CD14-positive monocyte (primary cell): ENCODE results near the gene CSF2RB. TPM values are rescaled to one million over a fixed set of nuclear protein-coding genes. Genes with fewer than 3 reads are reported as not detected.

Source experiments
- DNase-seq, 3 donors: peaks; one replicate each; pipeline ENCODE4 v3.0.0-alpha.2; 2011 to 2022
- H2AFZ ChIP-seq: 2 replicates; pipeline ENCODE4 v1.6.0; 2012; ENCODE audit warnings: mild to moderate bottlenecking, low read depth, low read length, inconsistent platforms; ENCODE audit not compliant: insufficient read depth, poor library complexity, severe bottlenecking
- H3K27ac ChIP-seq, 2 donors: 1 replicate in 1 of 2; 2 replicates in 1 of 2; pipeline ENCODE4 v1.5.1; 2012 to 2013; ENCODE audit warnings: low read length in 2 of 2, control low read depth in 1 of 2, inconsistent platforms in 1 of 2, low read depth in 1 of 2, mild to moderate bottlenecking in 1 of 2
- H3K27me3 ChIP-seq, 2 donors: one replicate each; pipeline versions ENCODE4 v1.6.0 to v1.6.1; 2011 to 2013; ENCODE audit warnings: low read length in 2 of 2; ENCODE audit not compliant: control insufficient read depth in 2 of 2, insufficient read depth in 2 of 2
- H3K36me3 ChIP-seq, 2 donors: replicated peaks in 1 of 2; 1 replicate in 1 of 2; 2 replicates in 1 of 2; pipeline versions ENCODE4 v1.5.1 to v1.6.1; 2012 to 2013; ENCODE audit warnings: low read length in 2 of 2, control low read depth in 1 of 2, inconsistent platforms in 1 of 2, mild to moderate bottlenecking in 1 of 2; ENCODE audit not compliant: insufficient read depth in 2 of 2, control insufficient read depth in 1 of 2
- H3K4me1 ChIP-seq, 2 donors: 1 replicate in 1 of 2; 2 replicates in 1 of 2; pipeline versions ENCODE4 v1.5.1 to v1.6.1; 2012 to 2013; ENCODE audit warnings: low read length in 2 of 2, control low read depth in 1 of 2, inconsistent platforms in 1 of 2, mild to moderate bottlenecking in 1 of 2, moderate library complexity in 1 of 2; ENCODE audit not compliant: insufficient read depth in 2 of 2, control insufficient read depth in 1 of 2
- H3K4me2 ChIP-seq: replicated peaks from 2 replicates; pipeline ENCODE3; 2012; ENCODE audit warnings: low read length, moderate library complexity, mild to moderate bottlenecking; ENCODE audit not compliant: poor library complexity, severe bottlenecking; ENCODE audit errors: extremely low read depth
- H3K4me3 ChIP-seq, 3 experiments: fragments of 200-600 bp in 1 of 3; sonication (generic) in 1 of 3; replicated peaks in 1 of 3; 1 replicate in 2 of 3; 2 replicates in 1 of 3; pipeline ENCODE4 v1.5.1; 2011 to 2013; ENCODE audit warnings: low read length in 3 of 3, mild to moderate bottlenecking in 3 of 3, control low read depth in 2 of 3, low read depth in 2 of 3, inconsistent platforms in 1 of 3, moderate library complexity in 1 of 3
- H3K79me2 ChIP-seq: 2 replicates; pipeline ENCODE4 v1.6.0; 2012; ENCODE audit warnings: mild to moderate bottlenecking, control low read depth, inconsistent platforms, low read length, moderate library complexity; ENCODE audit not compliant: insufficient read depth
- H3K9ac ChIP-seq: 2 replicates; pipeline ENCODE4 v1.6.0; 2017; ENCODE audit warnings: low read length, mild to moderate bottlenecking; ENCODE audit not compliant: insufficient read depth, poor library complexity, severe bottlenecking
- H3K9me3 ChIP-seq, 2 donors: replicated peaks in 1 of 2; 1 replicate in 1 of 2; 2 replicates in 1 of 2; pipeline versions ENCODE4 v1.5.1 to v1.6.1; 2012 to 2013; ENCODE audit warnings: low read length in 2 of 2, control low read depth in 1 of 2; ENCODE audit not compliant: control insufficient read depth in 1 of 2, insufficient read depth in 1 of 2
- H4K20me1 ChIP-seq: 2 replicates; pipeline ENCODE4 v1.6.0; 2012; ENCODE audit warnings: mild to moderate bottlenecking, low read length, control low read depth, moderate library complexity; ENCODE audit not compliant: insufficient read depth
- H3K27ac Mint-ChIP-seq, 7 donors: one replicate each; pipeline ENCODE4 v1.8.0; 2020; ENCODE audit warnings: mild to moderate bottlenecking in 7 of 7, mixed read lengths in 7 of 7, moderate library complexity in 6 of 7, inconsistent platforms in 2 of 7
- H3K27me3 Mint-ChIP-seq, 3 donors: one replicate each; pipeline ENCODE4 v1.8.0; 2021 to 2022; ENCODE audit warnings: low read depth in 3 of 3, mild to moderate bottlenecking in 3 of 3, mixed read lengths in 3 of 3, moderate library complexity in 3 of 3, inconsistent platforms in 1 of 3
- H3K36me3 Mint-ChIP-seq, 2 donors: one replicate each; pipeline ENCODE4 v1.8.0; 2020; ENCODE audit warnings: mixed read lengths in 2 of 2, inconsistent platforms in 1 of 2, mild to moderate bottlenecking in 1 of 2
- H3K4me1 Mint-ChIP-seq: one replicate; pipeline ENCODE4 v1.8.0; 2020; ENCODE audit warnings: mild to moderate bottlenecking, mixed read lengths
- H3K4me3 Mint-ChIP-seq, 2 donors: one replicate each; pipeline ENCODE4 v1.8.0; 2020; ENCODE audit warnings: mild to moderate bottlenecking in 2 of 2, mixed read lengths in 2 of 2, moderate library complexity in 1 of 2
- H3K9me3 Mint-ChIP-seq, 7 donors: one replicate each; pipeline ENCODE4 v1.8.0; 2020 to 2022; ENCODE audit warnings: mixed read lengths in 7 of 7, mild to moderate bottlenecking in 6 of 7, moderate library complexity in 6 of 7, inconsistent platforms in 2 of 7
- CTCF ChIP-seq: fragments of 200-600 bp; IDR thresholded peaks from one replicate; pipeline ENCODE4 v1.8.0; 2022; ENCODE audit warnings: antibody characterized with exemption, mild to moderate bottlenecking
- WGBS: methylation state at CpG from one replicate; pipeline ENCODE4 v1.1.5; 2013; ENCODE audit warnings: missing lambda C conversion rate; ENCODE audit not compliant: insufficient coverage; 5-methylcytosine and 5-hydroxymethylcytosine counted together
- intact Hi-C, 2 donors: fragments of 100-400 bp; cut with micrococcal nuclease; formaldehyde crosslinking; loops; one replicate each; pipeline versions ENCODE4 v1.15.0 to v1.15.1; 2023
- polyA plus RNA-seq, 3 donors: library from polyadenylated mRNA; depleted of rRNA in 1 of 3; unstranded in 2 of 3; stranded (reverse) in 1 of 3; fragments of 300-500 nt in 2 of 3; fragments of >200 nt in 1 of 3; fragmentation: Illumina TruSeq in 2 of 3; gene quantifications; 1 replicate in 2 of 3; 2 replicates in 1 of 3; pipeline ENCODE4 v1.2.3, GENCODE V29; 2012 to 2021

Gene CSF2RB
- polyA plus RNA-seq, 3 donors = 29.9 to 91.1 (median 52.7) TPM

- Histone ChIP-seq H3K4me3 (no peak overlapping the region), H3K36me3 (no peaks in the 10 kb centered on the region), H3K27me3 (peaks cover 3 to 9% of the 10 kb centered on the region in 2 donors), H4K20me1 (no peaks in the 10 kb centered on the region), H2AFZ (no peak overlapping the region), H3K4me2 (no peak overlapping the region), H3K4me1 (peaks cover 11 to 21% of the 10 kb centered on the region in 2 donors), H3K27ac (no peak overlapping the region), H3K9ac (no peak overlapping the region), H3K9me3 (no peaks in the 10 kb centered on the region), H3K79me2 (no peaks in the 10 kb centered on the region)
- Mint-ChIP-seq H3K27ac (peak overlapping the region in 1 of 7 donors; percentile 16), H3K4me1 (peaks cover 19% of the 10 kb centered on the region), H3K27me3 (peaks cover 12 to 23% (median 12%) of the 10 kb centered on the region in 3 donors), H3K9me3 (peaks cover 0 to 3% (median 0%) of the 10 kb centered on the region in 7 donors), H3K36me3 (no peaks in the 10 kb centered on the region), H3K4me3 (no peak overlapping the region)
- intact Hi-C loops = no loop called here
- no peak for TF ChIP-seq CTCF
- 17% methylated on average over 1 of the region's 2 CpGs for WGBS
- no peak for DNase-seq
Measured at GRCh38 chr22:36963302-36963701, 49.9 kb downstream of the CSF2RB start.

DNA sequence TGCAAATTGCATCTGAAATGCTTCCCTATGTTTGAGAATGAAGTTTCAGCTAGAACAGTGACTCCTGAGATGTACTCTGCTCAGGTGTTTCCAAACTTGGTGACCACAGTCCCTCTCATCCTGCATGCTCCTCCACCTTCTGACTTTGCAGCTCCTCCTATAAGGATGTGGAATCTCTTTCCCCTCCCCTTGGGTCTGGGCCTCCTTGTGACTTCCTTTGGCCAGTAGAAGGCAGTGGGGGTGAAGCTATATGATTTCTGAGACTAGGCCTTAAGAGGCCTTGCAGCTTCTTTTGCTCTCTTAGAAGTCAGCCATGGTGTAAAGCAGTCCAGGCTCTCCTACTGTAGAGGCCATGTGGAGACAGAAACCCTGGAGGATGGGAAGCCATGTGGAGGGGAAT is 50.7 kb downstream of the CSF2RB start:
- Histone ChIP-seq H3K79me2 (no peaks in the 10 kb centered on the region), H4K20me1 (no peaks in the 10 kb centered on the region), H3K27ac (no peak overlapping the region), H3K36me3 (no peaks in the 10 kb centered on the region), H3K27me3 (peaks cover 3 to 9% of the 10 kb centered on the region in 2 donors), H3K4me1 (peaks cover 11 to 21% of the 10 kb centered on the region in 2 donors), H3K9me3 (no peaks in the 10 kb centered on the region), H2AFZ (no peak overlapping the region), H3K4me3 (no peak overlapping the region), H3K9ac (no peak overlapping the region), H3K4me2 (no peak overlapping the region)
- intact Hi-C loops = no loop called here
- DNase-seq = no peak
- Mint-ChIP-seq H3K9me3 (peaks cover 0 to 2% (median 0%) of the 10 kb centered on the region in 7 donors), H3K36me3 (no peaks in the 10 kb centered on the region), H3K27me3 (peaks cover 12 to 24% (median 12%) of the 10 kb centered on the region in 3 donors), H3K27ac (no peak overlapping the region), H3K4me1 (peaks cover 19% of the 10 kb centered on the region), H3K4me3 (no peak overlapping the region)
- TF ChIP-seq CTCF = no peak
